SK-N-MC (cell line): ENCODE results near the gene RIN3.
"Not testable (repeated sequence)": the region's sequence is repeated elsewhere in the genome, so short reads cannot be mapped to it uniquely, and the experiment has no call there.

Experiments
- DNase-seq: peaks from one replicate; pipeline ENCODE4 v3.0.0-alpha.2; 2011; ENCODE audit warnings: low read depth, low spot score
- H3K27ac ChIP-seq: fragments of 200-600 bp; sonication (generic); 2 replicates; pipeline ENCODE4 v1.5.1; 2016; ENCODE audit warnings: mixed run types
- H3K36me3 ChIP-seq: fragments of 200-600 bp; sonication (generic); 2 replicates; pipeline ENCODE4 v1.6.1; 2017; ENCODE audit warnings: antibody characterized with exemption, low read length, mixed read lengths; ENCODE audit not compliant: insufficient read depth
- H3K4me3 ChIP-seq: fragments of 200-600 bp; sonication (generic); 2 replicates; pipeline ENCODE4 v1.5.1; 2016
- H3K9ac ChIP-seq: fragments of 200-600 bp; sonication (generic); 2 replicates; pipeline ENCODE4 v1.8.0; 2017; ENCODE audit warnings: mixed run types, mixed read lengths; ENCODE audit not compliant: insufficient read length
- H3K9me3 ChIP-seq: fragments of 200-600 bp; sonication (generic); 2 replicates; pipeline ENCODE4 v1.6.1; 2017; ENCODE audit warnings: low read depth, mild to moderate bottlenecking, antibody characterized with exemption, low read length, moderate library complexity, mixed read lengths
- EZH2 ChIP-seq: fragments of 200-600 bp; sonication (generic); IDR thresholded peaks from one replicate; pipeline ENCODE4 v1.6.1; 2017; ENCODE audit warnings: antibody characterized with exemption
- FOXP2 ChIP-seq: optimal IDR thresholded peaks from 2 replicates; pipeline ENCODE3; 2011; ENCODE audit warnings: mild to moderate bottlenecking, moderate library complexity; ENCODE audit not compliant: insufficient read depth; ENCODE audit errors: extremely low read length, control extremely low read depth
- POLR2AphosphoS5 ChIP-seq: IDR thresholded peaks from 2 replicates; pipeline ENCODE4 v1.6.1; 2012; ENCODE audit warnings: mild to moderate bottlenecking, low read depth, low read length, borderline replicate concordance

Gene RIN3

DNA sequence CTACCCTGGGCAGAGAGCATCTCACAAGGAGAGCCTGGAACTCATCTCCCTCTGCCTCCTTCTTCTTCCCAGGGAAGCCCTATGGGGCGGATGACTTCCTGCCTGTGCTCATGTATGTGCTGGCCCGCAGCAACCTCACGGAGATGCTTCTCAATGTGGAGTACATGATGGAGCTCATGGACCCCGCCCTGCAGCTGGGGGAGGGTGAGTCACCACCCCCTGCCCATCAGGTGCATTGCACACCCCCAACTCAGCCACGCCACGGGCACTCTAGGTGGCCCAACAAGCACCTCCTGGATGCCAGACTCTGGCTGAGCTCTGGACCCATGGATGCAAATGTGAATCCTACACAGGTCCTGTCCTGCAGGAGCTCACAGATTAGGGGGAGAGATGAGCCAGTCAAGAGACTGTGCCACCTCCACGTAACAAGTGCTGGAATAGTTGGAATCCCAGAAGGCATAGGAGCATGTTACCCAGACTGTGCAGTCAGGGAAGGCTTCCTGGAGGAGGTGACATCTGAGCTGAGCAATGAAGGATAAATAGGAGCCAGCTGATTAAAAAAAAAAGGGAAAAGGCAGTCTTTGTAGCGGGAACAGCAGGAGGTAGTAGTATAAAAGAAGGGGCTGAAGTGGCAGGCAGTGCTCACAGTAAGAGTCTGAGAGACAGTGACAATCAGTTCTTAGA lies 163.0 kb downstream of the RIN3 start:
- TF ChIP-seq FOXP2 (no peak), POLR2AphosphoS5 (no peak), EZH2 (no peak)
- Histone ChIP-seq H3K9me3 (no peaks in the 10 kb centered on the region), H3K27ac (no peak overlapping the region), H3K9ac (no peak overlapping the region), H3K36me3 (no peaks in the 10 kb centered on the region), H3K4me3 (no peak overlapping the region)
- no peak for DNase-seq

DNA sequence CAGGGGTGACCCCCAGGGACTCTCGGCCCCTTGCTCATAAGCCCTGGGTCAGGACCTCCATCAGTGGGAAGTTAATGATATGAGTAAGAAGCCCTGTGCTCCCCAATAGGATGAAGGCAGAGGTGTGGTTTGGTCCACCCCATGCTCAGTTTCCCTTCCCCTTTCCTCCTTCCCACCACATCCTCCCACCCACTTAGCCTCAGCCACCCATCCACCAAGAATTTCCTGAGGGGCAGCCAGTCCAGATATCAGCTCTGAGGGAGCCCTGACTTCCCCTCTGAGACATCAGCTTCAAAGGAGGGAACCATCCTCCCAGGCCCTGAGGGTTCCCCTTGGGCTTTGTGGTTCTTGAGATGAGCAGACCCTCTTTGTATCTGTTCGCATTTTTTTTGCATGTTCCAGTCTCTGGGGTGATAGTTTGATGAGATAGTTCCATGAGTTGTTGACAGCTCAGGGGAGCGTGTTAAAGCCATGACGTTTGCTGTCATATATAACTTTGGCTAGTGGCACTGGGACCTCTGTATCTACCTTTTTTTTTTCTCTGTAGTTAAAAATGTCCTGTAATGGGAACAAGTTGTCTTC lies 163.6 kb downstream of the RIN3 start:
- no peak overlapping the region for H3K27ac ChIP-seq
- H3K9ac ChIP-seq, result no peak overlapping the region
- no peak for DNase-seq
- TF ChIP-seq FOXP2 (no peak), POLR2AphosphoS5 (no peak), EZH2 (no peak)
- no peaks in the 10 kb centered on the region for H3K36me3 ChIP-seq
- no peaks in the 10 kb centered on the region for H3K9me3 ChIP-seq
- no peak overlapping the region for H3K4me3 ChIP-seq

DNA sequence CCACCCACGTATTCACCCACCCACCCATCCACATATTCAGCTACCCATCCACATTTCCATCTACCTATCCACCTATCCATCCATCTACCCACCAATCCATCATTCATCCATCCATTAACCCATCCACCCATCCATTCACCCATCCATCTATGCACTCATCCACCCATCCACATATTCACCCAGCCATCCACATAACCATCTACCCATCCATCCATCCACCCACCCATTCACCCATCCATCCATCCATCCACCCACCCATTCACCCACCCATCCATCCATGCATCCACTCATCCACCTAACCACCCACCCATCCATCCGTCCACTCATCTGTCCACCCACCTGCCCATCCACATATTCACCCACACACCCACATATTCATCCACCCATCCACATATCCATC lies 164.4 kb downstream of the RIN3 start:
- H3K4me3 ChIP-seq, result no peak overlapping the region
- no peak overlapping the region for H3K27ac ChIP-seq
- no peak for DNase-seq
- no peaks in the 10 kb centered on the region for H3K9me3 ChIP-seq
- no peak for TF ChIP-seq EZH2
- no peak for TF ChIP-seq FOXP2
- TF ChIP-seq POLR2AphosphoS5, result no peak
- no peak overlapping the region for H3K9ac ChIP-seq
- no peaks in the 10 kb centered on the region for H3K36me3 ChIP-seq

DNA sequence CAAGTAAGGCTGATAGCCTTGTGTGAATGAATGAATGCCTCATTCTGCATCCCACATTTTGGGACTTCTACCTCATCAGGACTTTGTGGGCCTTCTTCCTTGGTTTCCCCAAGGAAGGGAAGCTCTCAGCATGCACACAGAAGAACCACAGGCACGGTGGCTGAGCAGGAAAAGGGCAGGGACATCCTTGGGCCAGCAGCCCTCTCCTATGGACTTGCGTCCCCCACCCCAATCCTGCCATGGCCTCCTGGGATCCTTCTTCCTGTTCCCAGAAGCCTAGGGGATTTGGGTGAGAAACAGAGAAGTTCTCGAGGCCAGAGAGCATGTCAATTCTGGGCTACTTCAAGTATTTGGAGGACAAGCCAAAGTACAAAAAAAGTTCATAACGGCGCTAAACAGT lies 165.2 kb downstream of the RIN3 start:
- H3K9me3 ChIP-seq, result no peaks in the 10 kb centered on the region
- TF ChIP-seq FOXP2, result no peak
- TF ChIP-seq POLR2AphosphoS5, result no peak
- TF ChIP-seq EZH2, result no peak
- H3K27ac ChIP-seq, result no peak overlapping the region
- no peaks in the 10 kb centered on the region for H3K36me3 ChIP-seq
- no peak for DNase-seq
- no peak overlapping the region for H3K9ac ChIP-seq
- no peak overlapping the region for H3K4me3 ChIP-seq

DNA sequence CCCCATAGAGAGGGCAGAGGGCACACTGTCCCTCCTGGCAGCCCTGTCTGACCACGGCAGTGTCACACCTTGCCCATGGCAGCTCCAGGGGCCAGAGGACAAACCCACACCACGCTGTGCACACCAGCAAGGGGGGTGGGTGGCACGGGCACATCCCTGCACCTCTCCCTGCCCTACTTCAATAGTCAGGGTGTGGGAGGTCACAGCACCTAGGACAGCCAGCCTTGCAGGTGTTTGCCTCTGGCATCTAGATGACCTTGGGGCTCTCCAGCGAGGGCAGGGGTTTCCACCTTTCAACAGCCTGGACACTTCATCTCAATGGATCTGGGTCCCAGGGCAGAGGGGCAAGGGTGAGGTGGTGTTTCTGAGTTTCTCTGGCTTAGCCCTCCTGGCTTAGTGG lies 165.7 kb downstream of the RIN3 start:
- Histone ChIP-seq H3K9me3 (no peaks in the 10 kb centered on the region), H3K9ac (no peak overlapping the region), H3K4me3 (no peak overlapping the region), H3K27ac (no peak overlapping the region), H3K36me3 (no peaks in the 10 kb centered on the region)
- TF ChIP-seq FOXP2, result no peak
- TF ChIP-seq POLR2AphosphoS5, result no peak
- TF ChIP-seq EZH2, result no peak
- DNase-seq, result no peak

DNA sequence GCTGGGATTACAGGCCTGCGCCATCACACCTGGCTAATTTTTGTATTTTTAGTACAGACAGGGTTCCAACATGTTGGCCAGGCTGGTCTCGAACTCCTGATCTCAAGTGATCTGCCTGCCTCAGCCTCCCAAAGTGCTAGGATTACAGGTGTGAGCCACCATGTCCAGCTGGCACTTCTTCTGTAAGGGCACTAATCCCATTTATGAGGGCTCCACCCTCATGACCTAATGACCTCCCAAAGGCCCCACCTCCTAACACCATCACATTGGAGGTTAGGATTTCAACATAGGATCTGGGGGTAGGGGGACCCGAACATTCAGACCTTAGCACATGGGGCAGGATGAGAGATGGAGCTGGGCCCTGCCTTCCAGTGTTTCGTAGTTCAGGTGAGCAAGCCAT lies 166.7 kb downstream of the RIN3 start:
- H3K9me3 ChIP-seq, H3K27ac ChIP-seq, H3K9ac ChIP-seq, H3K4me3 ChIP-seq, H3K36me3 ChIP-seq, DNase-seq: not testable (repeated sequence)

DNA sequence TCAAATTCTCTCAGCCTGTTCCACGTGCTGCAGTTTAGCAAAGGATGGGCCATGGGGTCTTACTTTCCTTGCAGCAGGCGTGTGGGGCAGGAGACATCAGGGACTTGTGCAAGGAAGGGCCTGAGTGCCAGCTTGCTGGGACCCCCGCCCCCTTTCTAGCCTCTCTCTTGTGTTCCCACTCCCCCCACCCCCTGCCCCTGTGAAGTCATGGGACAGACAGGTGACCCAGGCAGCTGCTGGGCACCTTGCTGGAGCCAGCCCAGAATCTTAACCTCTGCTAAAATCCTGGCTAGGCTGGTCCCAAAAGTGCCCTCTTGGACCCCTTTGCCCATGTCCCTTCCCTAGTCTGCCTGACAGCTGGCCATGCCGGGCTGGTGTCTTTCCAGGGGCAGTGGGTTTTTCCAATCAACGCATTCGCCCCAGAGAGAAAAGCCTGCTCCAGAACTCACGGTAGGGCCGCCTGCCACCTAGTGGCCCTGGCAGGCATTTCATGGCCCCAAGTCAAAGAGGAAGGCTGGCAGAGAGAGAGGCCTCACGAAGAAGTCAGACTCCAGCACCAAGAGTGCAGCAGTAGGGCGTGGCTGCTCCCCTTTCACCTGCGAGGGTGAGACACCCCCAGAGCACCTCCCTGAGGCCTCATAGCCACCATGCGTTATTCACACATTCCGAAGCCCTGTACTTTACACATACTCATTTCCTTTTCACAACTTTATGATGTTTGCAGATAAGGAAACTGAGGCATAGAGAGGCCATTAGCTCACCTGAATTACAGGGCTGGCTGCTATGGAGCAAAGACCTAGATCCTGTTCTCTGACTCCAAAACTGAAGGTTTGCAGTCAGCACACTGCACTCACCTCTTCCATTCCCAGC lies 167.4 kb downstream of the RIN3 start:
- DNase-seq, result peak; percentile 39
- Histone ChIP-seq H3K4me3 (no peak overlapping the region), H3K36me3 (no peaks in the 10 kb centered on the region), H3K9ac (no peak overlapping the region), H3K9me3 (no peaks in the 10 kb centered on the region), H3K27ac (no peak overlapping the region)
- TF ChIP-seq EZH2, result no peak

DNA sequence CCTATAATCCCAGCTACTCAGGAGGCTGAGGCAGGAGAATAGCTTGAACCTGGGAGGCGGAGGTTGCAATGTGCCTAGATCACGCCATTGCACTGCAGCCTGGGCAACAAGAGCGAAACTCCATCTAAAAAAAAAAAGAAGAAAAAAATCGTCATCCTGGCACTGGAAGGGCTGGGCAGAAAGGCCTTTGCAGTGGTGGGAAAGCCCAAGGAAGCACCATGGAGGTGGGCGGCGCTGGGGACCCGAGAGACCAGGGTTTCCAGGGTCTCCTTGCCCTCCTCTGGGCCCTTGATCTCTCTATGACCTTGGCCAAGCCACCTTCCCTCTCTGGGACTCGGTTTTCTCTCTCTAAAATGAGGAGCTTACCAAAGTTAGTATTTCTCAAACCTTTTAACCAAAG lies 169.5 kb downstream of the RIN3 start:
- Histone ChIP-seq H3K4me3 (no peak overlapping the region), H3K27ac (no peak overlapping the region), H3K9ac (no peak overlapping the region), H3K9me3 (no peaks in the 10 kb centered on the region), H3K36me3 (no peaks in the 10 kb centered on the region)
- TF ChIP-seq FOXP2 (no peak), EZH2 (no peak), POLR2AphosphoS5 (no peak)
- no peak for DNase-seq
